Calu3 (cell line): ENCODE results near the gene GFM1. TPM values are rescaled to one million over a fixed set of nuclear protein-coding genes. Genes with fewer than 3 reads are reported as not detected.

Experiments used
- BruUV-seq: library from RNA; stranded (reverse); fragments of 400-500 nt; replicated peaks from 2 replicates; lab custom pipeline; 2021; lab: Mats Ljungman, UMichigan
- CTCF ChIA-PET: fragments of 300-600 bp; sonication (Branson Sonifier 250); formaldehyde crosslinking; loops from one replicate; lab custom pipeline; 2022; ENCODE audit warnings: antibody characterized with exemption; lab: Charles Lee
- DNase-seq: peaks from one replicate; pipeline ENCODE4 v3.0.0; 2022
- H3K27ac Mint-ChIP-seq: one replicate; pipeline ENCODE4 v1.8.0; 2022; ENCODE audit warnings: mixed read lengths; ENCODE audit not compliant: unreplicated experiment
- H3K27me3 Mint-ChIP-seq: one replicate; pipeline ENCODE4 v1.8.0; 2022; ENCODE audit warnings: mixed read lengths; ENCODE audit not compliant: unreplicated experiment
- H3K36me3 Mint-ChIP-seq: one replicate; pipeline ENCODE4 v1.8.0; 2022; ENCODE audit warnings: mild to moderate bottlenecking, moderate library complexity, mixed read lengths; ENCODE audit not compliant: insufficient read depth, unreplicated experiment
- H3K4me1 Mint-ChIP-seq: one replicate; pipeline ENCODE4 v1.8.0; 2022; ENCODE audit warnings: mild to moderate bottlenecking, low read depth, mixed read lengths; ENCODE audit not compliant: unreplicated experiment
- H3K4me3 Mint-ChIP-seq: one replicate; pipeline ENCODE4 v1.8.0; 2022; ENCODE audit warnings: mild to moderate bottlenecking, low read depth, moderate library complexity, mixed read lengths; ENCODE audit not compliant: unreplicated experiment
- H3K9me3 Mint-ChIP-seq: one replicate; pipeline ENCODE4 v1.8.0; 2022; ENCODE audit warnings: low read depth, mixed read lengths; ENCODE audit not compliant: unreplicated experiment
- intact Hi-C: fragments of 100-400 bp; cut with micrococcal nuclease; formaldehyde crosslinking; loops from one replicate; pipeline ENCODE4 v1.10.0; 2022; ENCODE audit not compliant: unreplicated experiment
- total RNA-seq: library from RNA; stranded (reverse); gene quantifications from 2 replicates; pipeline ENCODE4 v1.2.3, GENCODE V29; 2022
- TF ChIP-seq, protein P1 (sequence below): fragments of 200-600 bp; IDR thresholded peaks from one replicate; pipeline ENCODE4 v1.8.0; 2022; ENCODE audit warnings: antibody characterized with exemption; ENCODE audit not compliant: unreplicated experiment

GFM1 gene
- total RNA-seq, 1 experiment from 2014 or later: 77.9 TPM

DNA sequence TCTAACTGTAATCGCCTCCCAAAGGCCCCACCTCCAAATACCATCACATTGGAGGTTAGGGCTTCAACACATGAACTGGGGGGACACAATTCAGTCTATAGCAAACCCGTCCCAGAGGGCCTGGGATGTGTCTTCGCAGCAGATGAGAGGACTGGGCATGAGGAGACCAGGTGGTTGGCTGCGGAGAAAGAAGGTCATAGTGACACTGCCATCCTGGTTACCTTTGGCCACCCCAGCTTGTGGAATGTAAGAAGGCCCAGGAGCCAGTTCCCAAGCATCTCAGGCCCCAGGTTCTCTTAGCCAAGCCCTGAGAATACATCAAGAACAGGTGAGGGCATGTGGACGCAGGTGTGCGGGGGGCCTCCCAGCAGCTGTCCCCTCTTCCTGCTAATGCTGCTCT lies 94.3 kb downstream of the GFM1 start:
- Mint-ChIP-seq H3K36me3 (peaks cover 52% of the 10 kb centered on the region), H3K4me3 (no peak overlapping the region), H3K27ac (no peak overlapping the region), H3K4me1 (peaks cover 17% of the 10 kb centered on the region), H3K9me3 (no peaks in the 10 kb centered on the region), H3K27me3 (no peaks in the 10 kb centered on the region)
- intact Hi-C loops: no loop called here
- DNase-seq: no peak
- BruUV-seq: no TSS peak
- CTCF ChIA-PET: interaction anchor here (0.7 kb wide), 1 partner anchor 388 kb away, joined by 3 read pairs; no protein-coding TSS in a partner anchor
- TF ChIP-seq, protein P1, sequence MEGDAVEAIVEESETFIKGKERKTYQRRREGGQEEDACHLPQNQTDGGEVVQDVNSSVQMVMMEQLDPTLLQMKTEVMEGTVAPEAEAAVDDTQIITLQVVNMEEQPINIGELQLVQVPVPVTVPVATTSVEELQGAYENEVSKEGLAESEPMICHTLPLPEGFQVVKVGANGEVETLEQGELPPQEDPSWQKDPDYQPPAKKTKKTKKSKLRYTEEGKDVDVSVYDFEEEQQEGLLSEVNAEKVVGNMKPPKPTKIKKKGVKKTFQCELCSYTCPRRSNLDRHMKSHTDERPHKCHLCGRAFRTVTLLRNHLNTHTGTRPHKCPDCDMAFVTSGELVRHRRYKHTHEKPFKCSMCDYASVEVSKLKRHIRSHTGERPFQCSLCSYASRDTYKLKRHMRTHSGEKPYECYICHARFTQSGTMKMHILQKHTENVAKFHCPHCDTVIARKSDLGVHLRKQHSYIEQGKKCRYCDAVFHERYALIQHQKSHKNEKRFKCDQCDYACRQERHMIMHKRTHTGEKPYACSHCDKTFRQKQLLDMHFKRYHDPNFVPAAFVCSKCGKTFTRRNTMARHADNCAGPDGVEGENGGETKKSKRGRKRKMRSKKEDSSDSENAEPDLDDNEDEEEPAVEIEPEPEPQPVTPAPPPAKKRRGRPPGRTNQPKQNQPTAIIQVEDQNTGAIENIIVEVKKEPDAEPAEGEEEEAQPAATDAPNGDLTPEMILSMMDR: no peak

DNA sequence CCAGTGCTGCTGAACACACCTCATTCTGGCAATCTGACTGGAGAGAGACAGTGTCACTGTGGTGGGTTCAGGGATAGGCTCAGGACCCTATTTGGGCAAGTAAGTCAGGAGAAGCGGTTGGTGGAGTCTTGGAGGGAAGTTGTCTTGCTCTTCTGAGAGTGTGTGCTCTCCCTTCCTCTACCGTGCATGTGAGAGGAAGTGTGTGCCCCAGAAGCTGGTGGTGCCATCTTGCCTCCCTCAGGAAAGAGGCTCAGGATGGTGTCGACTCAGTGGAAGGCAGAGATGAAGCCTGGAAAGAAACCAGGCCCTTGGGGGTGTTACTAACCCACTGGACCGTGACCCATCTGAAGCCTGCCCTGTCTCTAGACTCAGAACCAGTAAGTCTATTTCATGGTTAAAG lies 94.8 kb downstream of the GFM1 start:
- peaks cover 17% of the 10 kb centered on the region for H3K4me1 Mint-ChIP-seq
- no peak overlapping the region for H3K4me3 Mint-ChIP-seq
- intact Hi-C loops: no loop called here
- H3K27me3 Mint-ChIP-seq: no peaks in the 10 kb centered on the region
- TF ChIP-seq, protein P1: no peak
- H3K36me3 Mint-ChIP-seq: peaks cover 52% of the 10 kb centered on the region
- peaks cover 4% of the 10 kb centered on the region for H3K9me3 Mint-ChIP-seq
- BruUV-seq: no TSS peak
- DNase-seq: no peak
- CTCF ChIA-PET: interaction anchor here (0.7 kb wide), 1 partner anchor 389 kb away, joined by 3 read pairs; no protein-coding TSS in a partner anchor
- no peak overlapping the region for H3K27ac Mint-ChIP-seq

DNA sequence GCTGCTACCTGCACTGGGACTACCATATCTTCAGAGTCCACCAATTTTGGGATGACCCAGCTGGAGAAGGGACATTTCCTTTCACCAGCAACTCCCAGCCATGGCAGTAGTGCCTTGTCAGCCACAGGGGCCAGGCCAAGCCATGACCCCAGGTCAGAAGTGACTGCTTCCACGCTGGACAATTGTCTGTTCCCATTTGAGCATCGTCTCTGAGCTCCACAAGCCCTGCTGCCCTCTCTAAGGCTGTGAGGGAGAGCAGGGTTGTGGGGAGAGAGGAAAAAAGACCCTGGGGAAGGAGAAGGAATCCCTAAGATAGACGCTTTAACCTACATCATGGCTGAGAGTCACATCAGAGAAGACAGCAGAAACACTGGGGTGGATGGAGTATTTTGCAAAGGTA lies 95.3 kb downstream of the GFM1 start:
- no peak for DNase-seq
- Mint-ChIP-seq H3K9me3 (peaks cover 4% of the 10 kb centered on the region), H3K27me3 (no peaks in the 10 kb centered on the region), H3K36me3 (peaks cover 56% of the 10 kb centered on the region), H3K27ac (peak overlapping the region; percentile 17), H3K4me3 (no peak overlapping the region), H3K4me1 (peaks cover 17% of the 10 kb centered on the region)
- CTCF ChIA-PET: no interaction called here
- intact Hi-C loops: no loop called here
- no TSS peak for BruUV-seq
- TF ChIP-seq, protein P1: no peak

Other genes with a start within 250 kb of the GFM1 start
- gene MLF1, start 73.3 kb upstream of the GFM1 start, total RNA-seq: 53.0 and 53.1 TPM in 2 replicates
- gene LXN, start 28.1 kb downstream of the GFM1 start, total RNA-seq: 42.8 and 43.4 TPM in 2 replicates
- gene RARRES1, start 87.9 kb downstream of the GFM1 start, total RNA-seq: 1,088 and 1,195 TPM in 2 replicates
- 95.8 and 100 TPM in 2 replicates for gene MFSD1, start 157.5 kb downstream of the GFM1 start, total RNA-seq